DOHH2 (cell line): ENCODE results near the gene MRTFA.

Experiments used
- CTCF ChIP-seq: fragments of 200-600 bp; sonication (generic); IDR thresholded peaks from one replicate; pipeline ENCODE4 v1.5.1; 2014; ENCODE audit warnings: antibody characterized with exemption, mild to moderate bottlenecking, low read depth, low read length; ENCODE audit not compliant: poor library complexity, severe bottlenecking
- EZH2phosphoT487 ChIP-seq: fragments of 200-600 bp; sonication (generic); IDR thresholded peaks from 2 replicates; pipeline ENCODE4 v1.6.1; 2017; ENCODE audit warnings: borderline replicate concordance, mild to moderate bottlenecking, antibody characterized with exemption, low read length, moderate library complexity, mixed read lengths

DNA sequence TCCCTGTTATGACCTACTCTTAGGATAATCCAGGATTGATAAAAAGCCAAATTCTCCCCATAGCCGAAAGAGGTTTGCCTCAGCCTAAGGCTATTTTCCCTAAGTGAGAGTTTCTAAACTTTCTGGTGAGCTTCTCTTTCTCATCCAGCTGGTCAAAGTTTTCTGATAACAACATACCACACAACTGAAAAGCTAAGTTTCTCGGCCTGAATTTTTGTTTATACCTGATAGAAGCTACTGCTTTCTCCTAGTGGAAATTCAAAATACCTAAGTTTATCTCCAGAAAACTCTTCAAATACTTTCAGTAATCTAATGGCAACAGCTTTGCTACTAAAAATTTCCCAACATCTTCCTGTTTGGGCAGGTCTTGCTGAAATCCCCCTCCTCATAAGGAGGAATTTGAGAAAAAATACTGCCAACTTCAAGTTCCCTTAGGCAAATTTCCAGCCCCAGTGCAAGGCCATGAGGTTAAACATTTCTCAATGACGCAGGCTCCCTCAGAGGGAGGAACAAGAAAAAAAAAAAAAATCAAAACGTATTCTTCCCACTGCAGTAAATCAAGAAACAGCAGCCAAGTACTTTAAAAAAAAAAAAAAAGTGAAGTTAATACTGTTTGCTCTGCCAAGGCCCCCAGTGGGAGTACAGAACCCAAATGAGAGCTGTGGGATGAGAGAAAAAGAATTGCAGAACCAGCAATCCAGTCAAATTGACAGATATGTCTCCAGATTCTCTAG is 127.0 kb downstream of the MRTFA start:
- TF ChIP-seq CTCF: no peak
- no peak for TF ChIP-seq EZH2phosphoT487
